RWPE2 (cell line): ENCODE results near the gene TMEM121.

Experiments
- ATAC-seq: fragments of 200-7000 bp; cut with Tn5 transposase; 3 replicates; pipeline ENCODE4 v1.9.1; 2021; ENCODE audit warnings: low read depth
- DNase-seq: peaks from one replicate; pipeline ENCODE4 v3.0.0-alpha.2; 2020; ENCODE audit warnings: low spot score
- H3K27ac ChIP-seq: fragments of 450-650 bp; 2 replicates; pipeline ENCODE4 v1.5.1; 2017; ENCODE audit warnings: mild to moderate bottlenecking; ENCODE audit not compliant: poor library complexity, severe bottlenecking
- H3K27me3 ChIP-seq: fragments of 250-450 bp; sonication (Bioruptor Pico); 2 replicates; pipeline ENCODE4 v1.5.1; 2021; ENCODE audit warnings: mild to moderate bottlenecking, moderate library complexity; ENCODE audit not compliant: insufficient read depth, poor library complexity, severe bottlenecking
- H3K36me3 ChIP-seq: fragments of 250-450 bp; sonication (Bioruptor Pico); 2 replicates; pipeline ENCODE4 v1.5.1; 2020; ENCODE audit warnings: low read depth, mild to moderate bottlenecking, moderate library complexity
- H3K4me1 ChIP-seq: fragments of 250-450 bp; sonication (Bioruptor Pico); 2 replicates; pipeline ENCODE4 v1.5.1; 2021; ENCODE audit warnings: mild to moderate bottlenecking, moderate library complexity; ENCODE audit not compliant: insufficient read depth, poor library complexity, severe bottlenecking
- H3K4me3 ChIP-seq: fragments of 250-450 bp; sonication (Bioruptor Pico); 2 replicates; pipeline ENCODE4 v1.5.1; 2021; ENCODE audit warnings: mild to moderate bottlenecking, moderate library complexity; ENCODE audit not compliant: severe bottlenecking
- H3K9me3 ChIP-seq: fragments of 250-450 bp; sonication (Bioruptor Pico); 2 replicates; pipeline ENCODE4 v1.5.1; 2021; ENCODE audit warnings: mild to moderate bottlenecking, moderate library complexity; ENCODE audit not compliant: severe bottlenecking
- TF ChIP-seq, protein P1 (sequence below): fragments of 450-650 bp; IDR thresholded peaks from one replicate; pipeline ENCODE4 v1.5.1; 2017; ENCODE audit warnings: mild to moderate bottlenecking, moderate library complexity; ENCODE audit not compliant: poor library complexity, severe bottlenecking

TMEM121 gene

DNA sequence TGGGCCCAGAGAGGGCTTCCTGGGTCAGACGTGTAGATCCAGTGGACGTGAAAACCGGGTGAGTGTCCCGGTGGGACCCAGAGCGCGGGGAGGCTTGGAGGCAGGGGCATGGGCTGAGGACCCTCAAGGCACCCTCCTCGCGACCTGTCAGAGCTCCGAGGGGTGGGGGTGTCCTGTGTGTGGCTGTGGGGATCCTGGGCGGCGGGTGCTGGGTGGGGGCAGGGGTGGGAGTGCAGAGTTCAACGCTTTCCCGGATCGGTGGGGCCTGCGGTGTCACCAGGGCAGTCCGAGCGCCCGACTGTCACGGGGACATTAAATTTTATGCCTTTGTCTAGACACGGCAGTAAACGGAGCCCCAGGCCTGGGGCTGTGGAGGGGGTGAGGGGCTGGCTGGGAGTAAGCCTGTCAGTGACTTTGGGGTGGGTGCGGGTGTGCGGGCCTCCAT, 1.0 kb downstream of the TMEM121 start:
- TF ChIP-seq, protein P1, sequence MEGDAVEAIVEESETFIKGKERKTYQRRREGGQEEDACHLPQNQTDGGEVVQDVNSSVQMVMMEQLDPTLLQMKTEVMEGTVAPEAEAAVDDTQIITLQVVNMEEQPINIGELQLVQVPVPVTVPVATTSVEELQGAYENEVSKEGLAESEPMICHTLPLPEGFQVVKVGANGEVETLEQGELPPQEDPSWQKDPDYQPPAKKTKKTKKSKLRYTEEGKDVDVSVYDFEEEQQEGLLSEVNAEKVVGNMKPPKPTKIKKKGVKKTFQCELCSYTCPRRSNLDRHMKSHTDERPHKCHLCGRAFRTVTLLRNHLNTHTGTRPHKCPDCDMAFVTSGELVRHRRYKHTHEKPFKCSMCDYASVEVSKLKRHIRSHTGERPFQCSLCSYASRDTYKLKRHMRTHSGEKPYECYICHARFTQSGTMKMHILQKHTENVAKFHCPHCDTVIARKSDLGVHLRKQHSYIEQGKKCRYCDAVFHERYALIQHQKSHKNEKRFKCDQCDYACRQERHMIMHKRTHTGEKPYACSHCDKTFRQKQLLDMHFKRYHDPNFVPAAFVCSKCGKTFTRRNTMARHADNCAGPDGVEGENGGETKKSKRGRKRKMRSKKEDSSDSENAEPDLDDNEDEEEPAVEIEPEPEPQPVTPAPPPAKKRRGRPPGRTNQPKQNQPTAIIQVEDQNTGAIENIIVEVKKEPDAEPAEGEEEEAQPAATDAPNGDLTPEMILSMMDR: no peak
- no peak overlapping the region for H3K27ac ChIP-seq
- peaks cover 23% of the 10 kb centered on the region for H3K27me3 ChIP-seq
- peak overlapping the region; percentile 42 for H3K4me3 ChIP-seq
- DNase-seq (peak; percentile 71), ATAC-seq (no peak)
- no peaks in the 10 kb centered on the region for H3K9me3 ChIP-seq
- H3K36me3 ChIP-seq: no peaks in the 10 kb centered on the region
- H3K4me1 ChIP-seq: no peaks in the 10 kb centered on the region

- H3K4me3 ChIP-seq: peak overlapping the region; percentile 42
- H3K27ac ChIP-seq: no peak overlapping the region
- no peaks in the 10 kb centered on the region for H3K4me1 ChIP-seq
- peak; percentile 64 for ATAC-seq
- TF ChIP-seq, protein P1: peak; percentile 98
- peak; percentile 83 for DNase-seq
- no peaks in the 10 kb centered on the region for H3K36me3 ChIP-seq
- no peaks in the 10 kb centered on the region for H3K9me3 ChIP-seq
- H3K27me3 ChIP-seq: peaks cover 23% of the 10 kb centered on the region
Measured at GRCh38 chr14:105527826-105528585, 1.6 kb downstream of the TMEM121 start.

- TF ChIP-seq, protein P1: peak; percentile 81
- Histone ChIP-seq H3K4me3 (peak overlapping the region; percentile 42), H3K4me1 (no peaks in the 10 kb centered on the region), H3K36me3 (no peaks in the 10 kb centered on the region), H3K27me3 (peaks cover 23% of the 10 kb centered on the region), H3K27ac (no peak overlapping the region), H3K9me3 (no peaks in the 10 kb centered on the region)
- DNase-seq: no peak
- ATAC-seq: no peak
Measured at GRCh38 chr14:105528586-105529318, 2.4 kb downstream of the TMEM121 start.

DNA sequence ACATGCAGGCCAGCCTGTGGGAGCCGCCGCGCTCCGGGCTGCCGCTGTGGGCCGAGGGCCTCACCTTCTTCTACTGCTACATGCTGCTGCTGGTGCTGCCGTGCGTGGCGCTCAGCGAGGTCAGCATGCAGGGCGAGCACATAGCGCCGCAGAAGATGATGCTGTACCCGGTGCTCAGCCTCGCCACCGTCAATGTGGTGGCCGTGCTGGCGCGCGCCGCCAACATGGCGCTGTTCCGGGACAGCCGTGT, 2.9 kb downstream of the TMEM121 start:
- Histone ChIP-seq H3K27me3 (peaks cover 23% of the 10 kb centered on the region), H3K27ac (no peak overlapping the region), H3K4me1 (no peaks in the 10 kb centered on the region), H3K36me3 (no peaks in the 10 kb centered on the region), H3K4me3 (no peak overlapping the region), H3K9me3 (no peaks in the 10 kb centered on the region)
- ATAC-seq (no peak), DNase-seq (no peak)
- TF ChIP-seq, protein P1: no peak
